Stimulated activated CD4-positive, alpha-beta T cell treated with anti-CD3 and anti-CD28 coated beads, TNF-alpha, amount 100 ng/mL, for 1 hour (primary cell): ENCODE data around the gene GNAL.
"Not testable (repeated sequence)": the region's sequence is repeated elsewhere in the genome, so short reads cannot be mapped to it uniquely, and the experiment has no call there.

ENCODE experiments used
- DNase-seq, 3 donors: peaks; one replicate each; pipeline ENCODE4 v3.0.0-alpha.2; 2020; ENCODE audit warnings: low read depth in 3 of 3, low spot score in 1 of 3

The GNAL gene

GRCh38 chr18:11845654-11846053 lies 156.6 kb downstream of the GNAL start:
- no peak for DNase-seq

DNA sequence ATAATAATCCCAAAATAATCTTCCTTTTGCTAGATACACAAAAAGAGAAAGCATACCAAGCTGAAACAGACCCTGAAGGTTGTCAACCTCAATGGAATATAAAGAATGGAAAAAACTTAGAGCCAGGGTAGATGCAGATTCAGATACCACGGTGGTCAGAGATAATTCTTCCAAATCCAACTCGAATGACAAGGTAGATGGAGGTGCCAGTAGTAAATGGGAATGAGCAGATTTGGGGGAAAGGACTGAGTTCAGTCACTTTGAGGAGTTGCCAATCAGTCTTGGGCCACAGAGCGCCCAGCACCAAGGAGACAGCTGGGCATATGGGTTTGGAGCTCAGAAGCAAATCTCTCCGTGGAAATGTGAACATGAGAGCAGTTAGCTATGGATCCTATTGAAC lies 158.7 kb downstream of the GNAL start:
- DNase-seq = no peak

- DNase-seq = no peak
These were observed 160.2 kb downstream of the GNAL start for GRCh38 chr18:11849279-11849678.

DNA sequence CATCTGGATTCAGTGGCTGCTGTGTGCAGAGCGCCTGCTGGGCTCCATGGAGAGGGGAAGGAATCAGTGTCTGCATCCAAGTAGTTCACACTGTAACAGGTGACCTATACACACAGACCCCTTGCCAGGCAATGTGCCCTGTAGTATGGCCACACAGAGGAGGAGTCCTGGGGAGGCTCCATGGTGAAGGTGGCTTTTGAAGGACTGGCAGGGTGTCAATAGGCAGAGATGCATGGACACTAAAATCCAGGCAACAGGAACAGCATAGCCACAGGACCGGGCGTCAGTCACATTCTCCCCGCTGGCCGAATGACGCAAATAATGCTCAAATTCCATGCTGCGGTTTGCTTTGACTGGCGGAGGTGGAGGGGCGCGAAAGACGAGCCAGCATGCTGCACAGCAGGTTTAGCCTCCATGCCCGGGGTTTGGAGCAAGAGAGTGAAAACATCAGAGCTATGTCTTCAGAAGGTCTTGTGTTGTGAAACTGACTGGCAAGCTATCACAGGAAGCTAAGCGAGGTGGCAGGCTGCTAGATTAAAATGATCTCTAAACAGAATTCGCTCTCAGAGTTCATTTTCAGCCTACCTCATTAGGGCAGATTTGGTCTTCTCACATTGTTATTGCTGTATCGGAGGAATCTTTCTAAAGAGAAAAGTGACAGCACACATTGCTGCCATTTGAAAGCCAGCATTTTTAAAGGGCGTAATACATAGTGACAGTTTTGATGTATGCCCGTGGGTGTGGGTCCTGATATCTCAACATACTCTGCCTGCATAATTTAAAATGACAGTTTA lies 161.0 kb downstream of the GNAL start:
- DNase-seq = peak in 2 of 3 donors; percentile 2 to 13

GRCh38 chr18:11850821-11851145 lies 161.7 kb downstream of the GNAL start:
- DNase-seq = no peak

DNA sequence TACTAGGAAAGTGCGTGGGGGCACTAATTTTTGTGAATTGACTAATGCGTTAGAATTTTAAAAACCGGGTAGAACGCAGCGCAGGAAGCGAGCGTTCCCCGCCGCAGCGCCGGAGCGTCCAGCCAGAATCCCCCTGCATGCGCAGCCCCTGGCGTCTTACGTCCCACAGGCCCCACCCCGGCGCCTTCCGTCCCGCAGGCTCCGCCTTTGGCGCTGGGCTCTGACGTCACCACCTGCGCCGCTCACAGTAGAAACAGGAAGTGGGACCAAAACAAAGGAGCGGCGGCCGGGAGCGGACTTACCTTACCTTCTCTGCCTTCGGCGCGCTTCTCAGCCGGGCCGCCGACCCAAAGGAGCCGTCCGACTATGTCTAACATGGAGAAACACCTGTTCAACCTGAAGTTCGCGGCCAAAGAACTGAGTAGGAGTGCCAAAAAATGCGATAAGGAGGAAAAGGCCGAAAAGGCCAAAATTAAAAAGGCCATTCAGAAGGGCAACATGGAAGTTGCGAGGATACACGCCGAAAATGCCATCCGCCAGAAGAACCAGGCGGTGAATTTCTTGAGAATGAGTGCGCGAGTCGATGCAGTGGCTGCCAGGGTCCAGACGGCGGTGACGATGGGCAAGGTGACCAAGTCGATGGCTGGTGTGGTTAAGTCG lies 162.2 kb downstream of the GNAL start, which contains the start of gene CHMP1B:
CHMP1B (plus strand) TSS at position 268 of the 660 bp plus-strand sequence; CDS start at position 367, 99 bp downstream.
- DNase-seq = peak; percentile 86 to 97 (median 88)

DNA sequence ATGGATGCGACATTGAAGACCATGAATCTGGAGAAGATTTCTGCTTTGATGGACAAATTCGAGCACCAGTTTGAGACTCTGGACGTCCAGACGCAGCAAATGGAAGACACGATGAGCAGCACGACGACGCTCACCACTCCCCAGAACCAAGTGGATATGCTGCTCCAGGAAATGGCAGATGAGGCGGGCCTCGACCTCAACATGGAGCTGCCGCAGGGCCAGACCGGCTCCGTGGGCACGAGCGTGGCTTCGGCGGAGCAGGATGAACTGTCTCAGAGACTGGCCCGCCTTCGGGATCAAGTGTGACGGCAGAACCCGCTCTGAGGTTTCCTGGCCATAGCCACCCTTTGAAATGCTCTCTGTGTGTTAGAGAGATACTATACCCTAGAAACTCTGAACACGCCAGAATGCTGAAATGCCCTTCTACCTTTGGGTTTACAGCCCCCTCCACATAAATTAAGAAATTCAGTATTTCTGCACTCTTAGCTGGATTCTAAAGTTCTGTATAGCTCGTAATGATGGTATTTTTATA lies 162.8 kb downstream of the GNAL start:
- DNase-seq = peak in 2 of 3 donors; percentile 4 to 10

- DNase-seq = not testable (repeated sequence)
These were observed 165.5 kb downstream of the GNAL start for GRCh38 chr18:11854554-11854953.

GRCh38 chr18:11857177-11857887 lies 168.3 kb downstream of the GNAL start:
- DNase-seq = no peak

DNA sequence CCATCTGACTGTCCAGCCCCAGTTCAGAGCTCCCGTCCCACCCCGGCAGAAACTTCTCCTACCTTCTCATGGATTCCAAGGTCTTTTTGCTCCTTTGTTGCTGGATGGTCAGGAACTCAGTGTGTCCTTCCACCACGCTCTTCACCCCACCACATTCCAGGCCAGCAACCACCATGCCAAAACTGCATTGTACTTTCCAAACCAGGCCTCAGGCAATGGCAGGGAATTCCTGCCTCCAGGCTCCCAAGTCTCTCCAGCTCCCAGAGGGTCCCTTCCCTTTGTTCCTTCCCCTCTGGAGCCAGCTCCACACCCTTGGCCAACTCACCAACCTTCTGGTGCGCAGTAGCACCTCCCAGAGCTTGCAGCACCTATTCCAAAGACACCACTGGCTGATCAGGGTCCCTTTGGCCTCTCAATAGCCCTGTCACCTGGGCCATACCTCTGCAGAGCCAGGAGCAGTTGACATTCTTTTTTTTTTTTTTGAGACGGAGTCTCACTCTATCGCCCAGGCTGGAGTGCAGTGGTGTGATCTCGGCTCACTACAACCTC lies 170.3 kb downstream of the GNAL start:
- no peak for DNase-seq

DNA sequence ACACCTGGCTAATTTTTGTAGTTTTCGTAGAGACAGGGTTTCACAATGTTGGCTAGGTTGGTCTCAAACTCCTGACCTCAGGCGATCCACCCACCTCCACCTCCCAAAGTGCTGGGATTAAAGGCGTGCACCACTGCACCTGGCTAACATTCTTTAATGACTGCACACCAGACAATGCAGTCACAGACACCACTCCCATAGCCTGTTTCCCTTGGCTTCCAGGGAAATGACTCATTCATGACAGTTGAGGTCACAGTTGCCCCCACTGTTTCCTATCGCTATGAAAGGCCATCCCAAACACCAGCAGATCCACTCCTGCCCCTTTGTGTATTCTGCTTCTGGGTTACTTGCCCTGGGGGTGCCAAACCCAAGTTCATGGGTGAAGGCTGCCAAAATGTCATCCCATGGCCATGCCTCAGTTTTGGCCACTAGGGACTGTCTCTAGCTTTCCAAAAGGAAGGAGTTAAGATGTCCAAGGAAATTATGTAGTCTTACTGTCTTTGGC lies 170.9 kb downstream of the GNAL start:
- no peak for DNase-seq

GRCh38 chr18:11860594-11861450 lies 171.8 kb downstream of the GNAL start:
- no peak for DNase-seq

GRCh38 chr18:11861583-11862288 lies 172.7 kb downstream of the GNAL start:
- no peak for DNase-seq

GRCh38 chr18:11862468-11863137 lies 173.5 kb downstream of the GNAL start:
- DNase-seq = no peak

DNA sequence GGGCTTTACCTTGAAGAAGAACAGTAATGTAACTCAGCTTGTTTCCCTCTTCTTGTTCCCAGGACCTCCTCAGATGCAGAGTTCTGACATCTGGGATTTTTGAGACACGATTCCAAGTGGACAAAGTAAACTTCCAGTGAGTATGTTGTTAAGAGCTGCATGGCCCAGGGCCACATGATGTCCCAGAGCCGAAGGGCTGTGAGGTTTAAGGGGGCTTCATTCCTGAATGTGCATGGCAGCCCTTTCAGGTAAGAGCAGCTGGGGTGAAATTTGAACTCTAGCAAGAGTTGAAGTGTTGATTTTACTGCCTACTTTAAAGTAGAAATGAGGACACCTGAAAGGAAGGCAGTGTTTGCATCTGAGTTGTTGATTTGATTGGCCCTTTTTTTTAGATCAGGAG lies 175.4 kb downstream of the GNAL start:
- DNase-seq = no peak

DNA sequence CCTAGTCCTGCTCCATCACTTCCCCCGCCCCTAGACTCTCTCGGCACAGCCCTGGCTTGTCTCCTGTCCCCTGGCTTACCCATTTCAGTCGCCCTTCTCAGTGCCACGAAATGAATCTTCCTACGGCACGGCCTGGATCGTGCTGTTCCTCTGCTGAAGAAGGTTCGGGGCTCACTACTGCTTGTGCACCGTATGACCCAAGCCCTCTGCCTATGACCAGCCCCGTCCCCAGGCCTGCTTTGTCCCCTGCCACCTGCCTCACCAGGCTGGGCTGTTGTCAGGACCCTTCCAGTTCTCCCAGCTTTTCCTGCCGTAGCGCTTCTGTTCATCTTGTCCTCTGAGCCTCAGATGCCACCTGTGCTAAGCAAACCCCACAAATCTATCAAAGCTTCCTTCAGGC lies 176.0 kb downstream of the GNAL start:
- no peak for DNase-seq

- no peak for DNase-seq
These were observed 177.3 kb downstream of the GNAL start for GRCh38 chr18:11866329-11866728.

GRCh38 chr18:11866764-11867163 lies 177.7 kb downstream of the GNAL start:
- no peak for DNase-seq

DNA sequence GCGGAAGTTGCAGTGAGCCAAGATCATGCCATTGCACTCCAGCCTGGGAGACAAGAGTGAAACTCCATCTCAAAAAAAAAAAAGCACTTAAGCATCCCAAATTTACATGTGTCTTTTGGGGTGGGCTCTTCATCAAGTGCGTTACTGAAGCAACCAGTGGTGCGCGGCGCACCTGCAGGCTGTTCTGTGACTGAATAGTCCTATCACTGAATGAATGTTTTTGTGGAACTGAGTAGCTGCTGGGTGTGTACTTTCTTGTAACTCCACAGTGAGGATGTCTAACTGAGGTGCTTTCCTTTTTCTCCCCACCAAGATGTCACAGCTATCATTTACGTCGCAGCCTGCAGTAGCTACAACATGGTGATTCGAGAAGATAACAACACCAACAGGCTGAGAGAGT lies 179.2 kb downstream of the GNAL start:
- no peak for DNase-seq
